HTERT RPE-1 (cell line): ENCODE results near the gene CCDC6.
"Not testable (repeated sequence)": the region's sequence is repeated elsewhere in the genome, so short reads cannot be mapped to it uniquely, and the experiment has no call there.

Source experiments
- in situ Hi-C: fragments of 300-500 bp; cut with MboI; formaldehyde crosslinking; loops from 4 replicates; pipeline ENCODE4 v1.14.3; 2020; ENCODE audit warnings: low sequenced_read_pairs

CCDC6 gene

GRCh38 chr10:59905731-59906416 is 482 bp downstream of the CCDC6 start:
- in situ Hi-C loops: no loop called here

- in situ Hi-C loops: no loop called here
These were observed 1.2 kb downstream of the CCDC6 start for GRCh38 chr10:59905066-59905730.

GRCh38 chr10:59904426-59905065 is 1.8 kb downstream of the CCDC6 start:
- in situ Hi-C loops: no loop called here

GRCh38 chr10:59903871-59904270 is 2.5 kb downstream of the CCDC6 start:
- in situ Hi-C loops: no loop called here

GRCh38 chr10:59902016-59902415 is 4.3 kb downstream of the CCDC6 start:
- in situ Hi-C loops: no loop called here

- in situ Hi-C loops: no loop called here
These were observed 4.9 kb downstream of the CCDC6 start for GRCh38 chr10:59901470-59901869.

GRCh38 chr10:59900048-59900727 is 6.2 kb downstream of the CCDC6 start:
- in situ Hi-C loops: no loop called here

- in situ Hi-C loops: no loop called here
These were observed 8.1 kb downstream of the CCDC6 start for GRCh38 chr10:59898125-59898835.

- in situ Hi-C loops: no loop called here
These were observed 10.2 kb downstream of the CCDC6 start for GRCh38 chr10:59896191-59896590.

GRCh38 chr10:59895629-59896116 is 10.7 kb downstream of the CCDC6 start:
- in situ Hi-C loops: no loop called here

- in situ Hi-C loops: no loop called here
These were observed 12.2 kb downstream of the CCDC6 start for GRCh38 chr10:59894114-59894513.

- in situ Hi-C loops: no loop called here
These were observed 13.7 kb downstream of the CCDC6 start for GRCh38 chr10:59892697-59893096.

- in situ Hi-C loops: no loop called here
These were observed 14.4 kb downstream of the CCDC6 start for GRCh38 chr10:59891936-59892335.

- in situ Hi-C loops: no loop called here
These were observed 15.0 kb downstream of the CCDC6 start for GRCh38 chr10:59891349-59891748.

GRCh38 chr10:59888781-59889435 is 17.4 kb downstream of the CCDC6 start:
- in situ Hi-C loops: no loop called here

- in situ Hi-C loops: no loop called here
These were observed 18.2 kb downstream of the CCDC6 start for GRCh38 chr10:59887972-59888640.

GRCh38 chr10:59887006-59887405 is 19.4 kb downstream of the CCDC6 start:
- in situ Hi-C loops: no loop called here

GRCh38 chr10:59885430-59886134 is 20.8 kb downstream of the CCDC6 start:
- in situ Hi-C loops: no loop called here

- in situ Hi-C loops: not testable (repeated sequence)
These were observed 21.5 kb downstream of the CCDC6 start for GRCh38 chr10:59884893-59885292.
